Activated CD8-positive, alpha-beta memory T cell treated with anti-CD3 and anti-CD28 coated beads, Interleukin-2, amount 50 U/mL, for 24 hours (primary cell): ENCODE results near the gene SGMS1.

Source experiments
- DNase-seq: peaks from one replicate; pipeline ENCODE4 v3.0.0-alpha.2; 2020; ENCODE audit errors: extremely low read depth

Gene SGMS1

GRCh38 chr10:50400694-50401093, 223.1 kb downstream of the SGMS1 start:
- no peak for DNase-seq

- DNase-seq = no peak
Observed at GRCh38 chr10:50398823-50399222, 224.9 kb downstream of the SGMS1 start.

- no peak for DNase-seq
Observed at GRCh38 chr10:50398381-50398780, 225.4 kb downstream of the SGMS1 start.

- DNase-seq = no peak
Observed at GRCh38 chr10:50397312-50398140, 226.2 kb downstream of the SGMS1 start.

- DNase-seq = no peak
Observed at GRCh38 chr10:50396491-50397311, 227.1 kb downstream of the SGMS1 start.

- no peak for DNase-seq
Observed at GRCh38 chr10:50395851-50396250, 227.9 kb downstream of the SGMS1 start.

GRCh38 chr10:50395271-50395670, 228.5 kb downstream of the SGMS1 start:
- no peak for DNase-seq

GRCh38 chr10:50394832-50395231, 228.9 kb downstream of the SGMS1 start:
- no peak for DNase-seq

GRCh38 chr10:50393784-50394467, 229.8 kb downstream of the SGMS1 start:
- no peak for DNase-seq

GRCh38 chr10:50392966-50393718, 230.6 kb downstream of the SGMS1 start:
- no peak for DNase-seq

GRCh38 chr10:50392426-50392825, 231.3 kb downstream of the SGMS1 start:
- DNase-seq = no peak

GRCh38 chr10:50390302-50390701, 233.5 kb downstream of the SGMS1 start:
- no peak for DNase-seq

GRCh38 chr10:50388181-50388580, 235.6 kb downstream of the SGMS1 start:
- DNase-seq = no peak

- DNase-seq = no peak
Observed at GRCh38 chr10:50387732-50388073, 236.1 kb downstream of the SGMS1 start.

- no peak for DNase-seq
Observed at GRCh38 chr10:50387007-50387731, 236.6 kb downstream of the SGMS1 start.

GRCh38 chr10:50385624-50386023, 238.1 kb downstream of the SGMS1 start:
- no peak for DNase-seq

GRCh38 chr10:50384898-50385297, 238.9 kb downstream of the SGMS1 start:
- no peak for DNase-seq

GRCh38 chr10:50384238-50384637, 239.5 kb downstream of the SGMS1 start:
- no peak for DNase-seq

GRCh38 chr10:50382576-50383023, 241.2 kb downstream of the SGMS1 start:
- no peak for DNase-seq

GRCh38 chr10:50381642-50382041, 242.1 kb downstream of the SGMS1 start:
- DNase-seq = no peak

- no peak for DNase-seq
Observed at GRCh38 chr10:50379616-50380015, 244.1 kb downstream of the SGMS1 start.
